GM19025 (cell line): ENCODE data around the gene MEAF6.

Experiments used
- ATAC-seq: cut with Tn5 transposase; IDR thresholded peaks from one replicate; pipeline ENCODE4 v1.9.1; 2021; ENCODE audit warnings: mild to moderate bottlenecking, low read depth, moderate library complexity; ENCODE audit not compliant: unreplicated experiment

Gene MEAF6

GRCh38 chr1:37446874-37447273 is 67.7 kb downstream of the MEAF6 start:
- no peak for ATAC-seq

- no peak for ATAC-seq
Observed at GRCh38 chr1:37442644-37443043, 71.9 kb downstream of the MEAF6 start.
